A549 (cell line): ENCODE measurements around the gene TBCK. TPM values are rescaled to one million over a fixed set of nuclear protein-coding genes. Genes with fewer than 3 reads are reported as not detected.

ENCODE experiments used
- ATAC-seq, 2 experiments: fragments of 200-7000 bp in 1 of 2; fragments of >200 bp in 1 of 2; cut with Nextera tagmentation in 1 of 2; cut with Tn5 transposase in 1 of 2; 3 replicates each; pipeline versions ENCODE4 v1.8.0 to v1.9.1; 2018 to 2020; ENCODE audit warnings: mild to moderate bottlenecking in 1 of 2, moderate library complexity in 1 of 2
- CTCF ChIA-PET: fragments of 300-600 bp; sonication (Branson Sonifier 250); formaldehyde crosslinking; extraction: SDS; loops from one replicate; lab custom pipeline; 2021; ENCODE audit warnings: antibody characterized with exemption, inconsistent platforms; lab: Yijun Ruan, JAX
- POLR2A ChIA-PET: fragments of 350-600 bp; formaldehyde crosslinking; extraction: SDS; loops from one replicate; lab custom pipeline; 2021; ENCODE audit warnings: antibody characterized with exemption, inconsistent platforms; lab: Yijun Ruan, JAX
- DNase-seq, 2 experiments: peaks; one replicate each; pipeline versions ENCODE4 v3.0.0 to v3.0.0-alpha.2; 2011 to 2016; ENCODE audit warnings: low read depth in 1 of 2, low spot score in 1 of 2
- FAIRE-seq: peaks from 2 replicates; lab custom pipeline; 2011; peaks lifted over from hg19 to GRCh38; lab: Jason Lieb, UNC
- H3K27ac ChIP-seq, 2 experiments: fragments of >200 bp; sonication (Bioruptor Twin); formaldehyde crosslinking; 3 replicates each; pipeline ENCODE4 v1.5.1; 2016 to 2017
- H3K4me1 ChIP-seq: fragments of >200 bp; sonication (Bioruptor Twin); formaldehyde crosslinking; 3 replicates; pipeline ENCODE4 v1.6.1; 2016
- H3K4me2 ChIP-seq: fragments of >200 bp; sonication (Bioruptor Twin); formaldehyde crosslinking; 3 replicates; pipeline ENCODE4 v1.6.1; 2016
- H3K4me3 ChIP-seq: fragments of >200 bp; sonication (Bioruptor Twin); formaldehyde crosslinking; 3 replicates; pipeline ENCODE4 v1.5.1; 2016
- H3K9me3 ChIP-seq: fragments of >200 bp; sonication (Bioruptor Twin); formaldehyde crosslinking; 3 replicates; pipeline ENCODE4 v1.6.1; 2016
- ATOH8 ChIP-seq: fragments of 250-450 bp; sonication (Bioruptor Pico); IDR thresholded peaks from 2 replicates; pipeline ENCODE4 v1.5.0; 2020; ENCODE audit warnings: low read depth, mild to moderate bottlenecking, moderate library complexity
- BCL3 ChIP-seq: fragments of >200 bp; sonication (Bioruptor Twin); formaldehyde crosslinking; IDR thresholded peaks from 3 replicates; pipeline ENCODE4 v1.6.1; 2016
- CBX8 ChIP-seq: fragments of 200-600 bp; sonication (generic); IDR thresholded peaks from 2 replicates; pipeline ENCODE4 v1.6.1; 2016
- CEBPB ChIP-seq, 2 experiments: fragments of >200 bp in 1 of 2; sonication (Bioruptor Twin) in 1 of 2; formaldehyde crosslinking in 1 of 2; IDR thresholded peaks; 2 replicates each; pipeline ENCODE4 v1.6.1; 2012 to 2016
- CHD4 ChIP-seq: fragments of 200-600 bp; sonication (generic); IDR thresholded peaks from 2 replicates; pipeline ENCODE4 v1.6.1; 2016; ENCODE audit warnings: antibody characterized with exemption, mild to moderate bottlenecking, borderline replicate concordance
- CTCF ChIP-seq: fragments of >200 bp; sonication (Bioruptor Twin); formaldehyde crosslinking; IDR thresholded peaks from 3 replicates; pipeline ENCODE4 v1.5.1; 2016
- EHMT2 ChIP-seq: fragments of 200-600 bp; sonication (generic); IDR thresholded peaks from 2 replicates; pipeline ENCODE4 v1.6.1; 2016; ENCODE audit warnings: antibody characterized with exemption, low read depth, mild to moderate bottlenecking, moderate library complexity
- HEYL ChIP-seq: fragments of 250-450 bp; sonication (Bioruptor Pico); IDR thresholded peaks from 2 replicates; pipeline ENCODE4 v1.8.0; 2021; ENCODE audit warnings: mild to moderate bottlenecking, moderate library complexity
- HOXA7 ChIP-seq: fragments of 250-450 bp; sonication (Bioruptor Pico); IDR thresholded peaks from 2 replicates; pipeline ENCODE4 v1.5.0; 2020; ENCODE audit warnings: mild to moderate bottlenecking, moderate library complexity
- HOXB5 ChIP-seq: fragments of 250-450 bp; sonication (Bioruptor Pico); IDR thresholded peaks from 2 replicates; pipeline ENCODE4 v1.5.0; 2020; ENCODE audit warnings: mild to moderate bottlenecking, moderate library complexity
- MAX ChIP-seq: IDR thresholded peaks from 2 replicates; pipeline ENCODE4 v1.6.1; 2012
- MYC ChIP-seq: IDR thresholded peaks from 2 replicates; pipeline ENCODE4 v1.6.1; 2012; ENCODE audit warnings: mild to moderate bottlenecking, inconsistent platforms, low read length, improper control_type of control experiment, borderline replicate concordance
- NR3C1 ChIP-seq: fragments of >200 bp; sonication (Bioruptor Twin); formaldehyde crosslinking; IDR thresholded peaks from 3 replicates; pipeline ENCODE4 v1.6.1; 2017
- PHF8 ChIP-seq: fragments of 200-600 bp; sonication (generic); IDR thresholded peaks from 2 replicates; pipeline ENCODE4 v1.6.1; 2016; ENCODE audit warnings: low read depth, mild to moderate bottlenecking, antibody characterized with exemption, moderate library complexity, borderline replicate concordance
- RFX5 ChIP-seq: fragments of 450-650 bp; IDR thresholded peaks from 2 replicates; pipeline ENCODE4 v1.7.1; 2014; ENCODE audit warnings: antibody characterized with exemption, mild to moderate bottlenecking, moderate library complexity
- RNF2 ChIP-seq: fragments of 200-600 bp; sonication (generic); IDR thresholded peaks from 2 replicates; pipeline ENCODE4 v1.6.1; 2016; ENCODE audit warnings: low read depth, mild to moderate bottlenecking, antibody characterized with exemption, moderate library complexity, borderline replicate concordance
- SREBF2 ChIP-seq: fragments of 450-650 bp; IDR thresholded peaks from 2 replicates; pipeline ENCODE4 v1.6.1; 2014; ENCODE audit warnings: mild to moderate bottlenecking, moderate library complexity
- ZFP36 ChIP-seq: fragments of 450-650 bp; IDR thresholded peaks from 2 replicates; pipeline ENCODE4 v1.6.1; 2014; ENCODE audit warnings: borderline replicate concordance; ENCODE audit not compliant: partially characterized antibody
- ZNF302 ChIP-seq: fragments of 250-450 bp; sonication (Bioruptor Pico); IDR thresholded peaks from 2 replicates; pipeline ENCODE4 v1.9.0; 2021; ENCODE audit warnings: inconsistent platforms, mild to moderate bottlenecking, moderate library complexity
- WGBS: methylation state at CpG from one replicate; pipeline ENCODE4 v1.1.6; 2017; ENCODE audit errors: missing lambda C conversion rate; 5-methylcytosine and 5-hydroxymethylcytosine counted together
- polyA plus RNA-seq, 4 experiments: library from polyadenylated mRNA; depleted of rRNA in 3 of 4; stranded (reverse); fragments of >200 nt; fragmentation: RNase III in 1 of 4; extraction: RNeasy Plus Mini Kit Qiagen cat#74134 plus additional on column Dnase treatment in 1 of 4; gene quantifications; 2 replicates in 3 of 4; 3 replicates in 1 of 4; pipeline ENCODE4 v1.2.3, GENCODE V29; 2011 to 2017
- TF ChIP-seq, protein P1 (sequence below): fragments of 250-450 bp; sonication (Bioruptor Pico); IDR thresholded peaks from 2 replicates; pipeline ENCODE4 v1.5.0; 2021; ENCODE audit warnings: mild to moderate bottlenecking, moderate library complexity, borderline replicate concordance
- TF ChIP-seq, protein P2 (sequence below): IDR thresholded peaks from 2 replicates; pipeline ENCODE4 v1.6.1; 2012
- TF ChIP-seq, protein P3 (sequence below): fragments of 450-650 bp; IDR thresholded peaks from 2 replicates; pipeline ENCODE4 v1.6.1; 2014; ENCODE audit warnings: antibody characterized with exemption

TBCK gene
- polyA plus RNA-seq, 2 of the 4 experiments (the other 2 are of a cell fraction), result 3.9 to 18.4 TPM

GRCh38 chr4:106002994-106003393 is 313.0 kb downstream of the TBCK start (continued):
- TF ChIP-seq CBX8 (no peak), CTCF (no peak), MYC (no peak)
- TF ChIP-seq, protein P1, sequence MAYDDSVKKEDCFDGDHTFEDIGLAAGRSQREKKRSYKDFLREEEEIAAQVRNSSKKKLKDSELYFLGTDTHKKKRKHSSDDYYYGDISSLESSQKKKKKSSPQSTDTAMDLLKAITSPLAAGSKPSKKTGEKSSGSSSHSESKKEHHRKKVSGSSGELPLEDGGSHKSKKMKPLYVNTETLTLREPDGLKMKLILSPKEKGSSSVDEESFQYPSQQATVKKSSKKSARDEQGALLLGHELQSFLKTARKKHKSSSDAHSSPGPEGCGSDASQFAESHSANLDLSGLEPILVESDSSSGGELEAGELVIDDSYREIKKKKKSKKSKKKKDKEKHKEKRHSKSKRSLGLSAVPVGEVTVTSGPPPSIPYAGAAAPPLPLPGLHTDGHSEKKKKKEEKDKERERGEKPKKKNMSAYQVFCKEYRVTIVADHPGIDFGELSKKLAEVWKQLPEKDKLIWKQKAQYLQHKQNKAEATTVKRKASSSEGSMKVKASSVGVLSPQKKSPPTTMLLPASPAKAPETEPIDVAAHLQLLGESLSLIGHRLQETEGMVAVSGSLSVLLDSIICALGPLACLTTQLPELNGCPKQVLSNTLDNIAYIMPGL, result no peak

GRCh38 chr4:105998171-105999063 is 317.6 kb downstream of the TBCK start:
- POLR2A ChIA-PET, result no interaction called here
- CTCF ChIA-PET, result no interaction called here
- H3K4me1 ChIP-seq, result peaks cover 8% of the 10 kb centered on the region; the same call in 1 of the 3 replicates
- no peak for ATAC-seq
- 48% methylated on average over 7 of the region's 7 CpGs for WGBS
- no peak overlapping the region for H3K27ac ChIP-seq
- no peak overlapping the region for H3K4me3 ChIP-seq
- FAIRE-seq, result no peak
- DNase-seq, result no peak
- TF ChIP-seq RNF2, result no peak
- TF ChIP-seq BCL3, result no peak
- no peak for TF ChIP-seq NR3C1
- TF ChIP-seq, protein P2, sequence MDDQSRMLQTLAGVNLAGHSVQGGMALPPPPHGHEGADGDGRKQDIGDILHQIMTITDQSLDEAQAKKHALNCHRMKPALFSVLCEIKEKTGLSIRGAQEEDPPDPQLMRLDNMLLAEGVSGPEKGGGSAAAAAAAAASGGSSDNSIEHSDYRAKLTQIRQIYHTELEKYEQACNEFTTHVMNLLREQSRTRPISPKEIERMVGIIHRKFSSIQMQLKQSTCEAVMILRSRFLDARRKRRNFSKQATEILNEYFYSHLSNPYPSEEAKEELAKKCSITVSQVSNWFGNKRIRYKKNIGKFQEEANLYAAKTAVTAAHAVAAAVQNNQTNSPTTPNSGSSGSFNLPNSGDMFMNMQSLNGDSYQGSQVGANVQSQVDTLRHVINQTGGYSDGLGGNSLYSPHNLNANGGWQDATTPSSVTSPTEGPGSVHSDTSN, result no peak
- TF ChIP-seq RFX5, result no peak
- TF ChIP-seq MYC, result no peak
- no peak for TF ChIP-seq CEBPB (IDR thresholded peaks at IDR 0.05)
- no peak for TF ChIP-seq MAX
- H3K9me3 ChIP-seq, result no peaks in the 10 kb centered on the region
- peak overlapping the region; percentile 41 for H3K4me2 ChIP-seq

- 60% methylated on average over 7 of the region's 7 CpGs for WGBS
- Histone ChIP-seq H3K9me3 (no peaks in the 10 kb centered on the region), H3K4me2 (no peak overlapping the region), H3K4me3 (no peak overlapping the region), H3K27ac (no peak overlapping the region), H3K4me1 (peaks cover 8% of the 10 kb centered on the region; the same call in 1 of the 3 replicates)
- FAIRE-seq, result no peak
- ChIA-PET CTCF (no interaction called here), POLR2A (no interaction called here)
- no peak for ATAC-seq
- no peak for DNase-seq
- TF ChIP-seq SREBF2 (no peak), ATOH8 (CRISPR knock-in tag) (no peak), ZFP36 (no peak), EHMT2 (no peak), PHF8 (no peak), ZNF302 (CRISPR knock-in tag) (no peak), CHD4 (no peak), HOXB5 (CRISPR knock-in tag) (no peak), HEYL (no peak), HOXA7 (CRISPR knock-in tag) (no peak)
- TF ChIP-seq, protein P3, sequence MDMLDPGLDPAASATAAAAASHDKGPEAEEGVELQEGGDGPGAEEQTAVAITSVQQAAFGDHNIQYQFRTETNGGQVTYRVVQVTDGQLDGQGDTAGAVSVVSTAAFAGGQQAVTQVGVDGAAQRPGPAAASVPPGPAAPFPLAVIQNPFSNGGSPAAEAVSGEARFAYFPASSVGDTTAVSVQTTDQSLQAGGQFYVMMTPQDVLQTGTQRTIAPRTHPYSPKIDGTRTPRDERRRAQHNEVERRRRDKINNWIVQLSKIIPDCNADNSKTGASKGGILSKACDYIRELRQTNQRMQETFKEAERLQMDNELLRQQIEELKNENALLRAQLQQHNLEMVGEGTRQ, result no peak
These were observed 319.2 kb downstream of the TBCK start for GRCh38 chr4:105996845-105997244.
